Keratinocyte (primary cell): ENCODE results near the gene VRK1. TPM values are rescaled to one million over a fixed set of nuclear protein-coding genes. Genes with fewer than 3 reads are reported as not detected.
A peak's percentile ranks its signal among the peaks of the same experiment; 100 is the strongest.

Experiments used
- DNase-seq: peaks from one replicate; pipeline ENCODE4 v3.0.0-alpha.2; 2011; ENCODE audit warnings: low read depth, missing footprints, low spot score
- FAIRE-seq: peaks from 2 replicates; lab custom pipeline; 2011; peaks lifted over from hg19 to GRCh38; lab: Jason Lieb, UNC
- H2AFZ ChIP-seq: 2 replicates; pipeline ENCODE4 v1.6.0; 2012; ENCODE audit warnings: low read length, control low read depth, inconsistent platforms; ENCODE audit not compliant: control insufficient read depth
- H3K27ac ChIP-seq: 2 replicates; pipeline ENCODE4 v1.5.1; 2011; ENCODE audit warnings: low read length; ENCODE audit not compliant: control insufficient read depth, insufficient read depth
- H3K27me3 ChIP-seq: 3 replicates; pipeline ENCODE4 v1.6.0; 2011; ENCODE audit warnings: low read length; ENCODE audit not compliant: control insufficient read depth, insufficient read depth; ENCODE audit errors: extremely low read depth
- H3K36me3 ChIP-seq, 2 experiments: 2 replicates in 1 of 2; 3 replicates in 1 of 2; pipeline ENCODE4 v1.5.1; 2011; ENCODE audit warnings: low read length in 2 of 2, mild to moderate bottlenecking in 1 of 2; ENCODE audit not compliant: control insufficient read depth in 2 of 2, insufficient read depth in 2 of 2; ENCODE audit errors: extremely low read depth in 1 of 2
- H3K4me1 ChIP-seq: 3 replicates; pipeline ENCODE4 v1.5.1; 2011; ENCODE audit warnings: low read length; ENCODE audit not compliant: control insufficient read depth, insufficient read depth; ENCODE audit errors: extremely low read depth
- H3K4me2 ChIP-seq: 3 replicates; pipeline ENCODE4 v1.6.0; 2011; ENCODE audit warnings: low read depth, low read length; ENCODE audit not compliant: control insufficient read depth, insufficient read depth; ENCODE audit errors: extremely low read depth
- H3K4me3 ChIP-seq, 3 experiments: fragments of 200-600 bp in 1 of 3; sonication (generic) in 1 of 3; 2 replicates in 2 of 3; 3 replicates in 1 of 3; pipeline ENCODE4 v1.5.1; 2011 to 2016; ENCODE audit warnings: low read length in 3 of 3, mild to moderate bottlenecking in 3 of 3, control low read depth in 2 of 3, inconsistent platforms in 1 of 3, low read depth in 1 of 3, mixed read lengths in 1 of 3, mixed run types in 1 of 3, moderate library complexity in 1 of 3; ENCODE audit not compliant: control insufficient read depth in 2 of 3, insufficient read depth in 2 of 3; ENCODE audit errors: extremely low read depth in 1 of 3
- H3K79me2 ChIP-seq: 2 replicates; pipeline ENCODE4 v1.6.0; 2012; ENCODE audit warnings: low read length; ENCODE audit not compliant: control insufficient read depth, insufficient read depth
- H3K9ac ChIP-seq: 3 replicates; pipeline ENCODE4 v1.6.0; 2011; ENCODE audit warnings: low read length; ENCODE audit not compliant: control insufficient read depth, insufficient read depth; ENCODE audit errors: extremely low read depth
- H3K9me1 ChIP-seq: 3 replicates; pipeline ENCODE4 v1.6.0; 2011; ENCODE audit warnings: low read length; ENCODE audit not compliant: control insufficient read depth, insufficient read depth; ENCODE audit errors: extremely low read depth
- H3K9me3 ChIP-seq: 2 replicates; pipeline ENCODE4 v1.5.1; 2012; ENCODE audit warnings: low read depth, low read length; ENCODE audit not compliant: control insufficient read depth
- H4K20me1 ChIP-seq: 3 replicates; pipeline ENCODE4 v1.6.0; 2011; ENCODE audit warnings: low read length; ENCODE audit not compliant: control insufficient read depth, insufficient read depth; ENCODE audit errors: extremely low read depth
- EZH2 ChIP-seq: IDR thresholded peaks from one replicate; pipeline ENCODE4 v1.6.1; 2012; ENCODE audit warnings: inconsistent platforms, mild to moderate bottlenecking, low read length, moderate library complexity
- dilution Hi-C: fragments of 300-500 bp; cut with MboI; formaldehyde crosslinking; loops from one replicate; pipeline ENCODE4 v1.7.0; 2020; ENCODE audit warnings: low sequenced_read_pairs; ENCODE audit not compliant: extremely low pct_ligation_motif_present
- polyA plus RNA-seq, 5 experiments: library from polyadenylated mRNA; depleted of rRNA in 3 of 5; stranded (reverse) in 3 of 5; stranded (forward) in 1 of 5; unstranded in 1 of 5; fragments of >200 nt; gene quantifications; 1 replicate in 1 of 5; 2 replicates in 3 of 5; 3 replicates in 1 of 5; pipeline versions ENCODE4 v1.2.1 to v1.2.3, GENCODE V29; 2011 to 2012; ENCODE audit warnings: missing spikeins in 2 of 5, low read depth in 1 of 5, low replicate concordance in 1 of 5
- TF ChIP-seq, protein P1 (sequence below), 3 experiments: IDR thresholded peaks in 1 of 3; conservative IDR thresholded peaks in 1 of 3; optimal IDR thresholded peaks in 1 of 3; 2 replicates in 2 of 3; 3 replicates in 1 of 3; pipeline versions ENCODE3 to v1.5.1; 2011; ENCODE audit warnings: low read length in 3 of 3, mild to moderate bottlenecking in 3 of 3, moderate library complexity in 2 of 3, control low read depth in 1 of 3, inconsistent platforms in 1 of 3; ENCODE audit not compliant: insufficient read depth in 2 of 3; ENCODE audit errors: extremely low read depth in 1 of 3

VRK1 gene
- polyA plus RNA-seq, 1 donor (not counting 4 experiments of a cell fraction or from before 2014, with no cell fraction given): 27.1 TPM

DNA sequence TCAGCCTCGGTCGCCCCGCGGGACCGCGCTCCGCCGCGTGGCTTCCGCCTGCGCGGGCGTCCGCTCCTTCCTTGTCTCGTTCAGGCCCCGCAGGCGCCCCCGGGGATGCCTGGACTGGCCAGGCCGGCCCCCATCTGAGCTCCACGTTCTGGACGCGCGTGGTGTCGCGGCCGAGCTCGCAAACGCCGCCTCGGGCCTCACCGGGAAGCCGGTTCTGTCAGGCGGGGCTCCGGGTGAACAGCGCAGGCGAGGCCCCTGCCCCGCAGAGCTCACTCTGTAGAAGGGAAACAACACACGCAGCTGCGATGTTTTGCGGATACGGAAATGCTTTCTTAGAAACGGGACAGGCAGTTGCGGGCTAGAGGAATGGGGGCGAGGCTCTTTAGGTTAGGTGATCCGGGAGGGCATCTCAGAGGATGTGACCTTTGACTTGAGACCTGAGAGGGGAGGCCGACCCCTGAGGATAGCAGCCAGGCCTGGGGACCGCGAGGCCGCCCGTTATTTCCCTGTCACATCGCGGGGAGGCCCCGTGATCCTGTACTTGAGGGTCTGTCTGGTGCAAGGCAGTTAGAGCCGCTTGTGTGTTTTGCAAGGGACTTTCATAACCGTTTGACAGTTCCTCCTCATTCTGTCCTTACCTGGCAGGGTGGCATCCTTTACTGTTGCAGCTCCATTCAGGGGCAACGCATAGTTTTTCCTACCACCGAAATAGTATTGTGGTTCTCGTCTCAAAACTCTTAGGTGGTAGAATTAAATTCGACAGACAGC is 584 bp downstream of the VRK1 start:
- Histone ChIP-seq H3K36me3 (no peaks in the 10 kb centered on the region), H3K9me3 (no peaks in the 10 kb centered on the region), H3K27ac (peak overlapping the region; percentile 77), H3K4me2 (peak overlapping the region; percentile 94), H3K4me3 (peak overlapping the region; percentile 84 to 92 (median 87)), H2AFZ (peak overlapping the region; percentile 71), H3K27me3 (no peaks in the 10 kb centered on the region), H4K20me1 (no peaks in the 10 kb centered on the region), H3K4me1 (peaks cover 8% of the 10 kb centered on the region), H3K9me1 (no peaks in the 10 kb centered on the region), H3K79me2 (peaks cover 53% of the 10 kb centered on the region), H3K9ac (peak overlapping the region; percentile 92)
- DNase-seq (no peak), FAIRE-seq (no peak)
- dilution Hi-C loops: no loop called here
- no peak for TF ChIP-seq EZH2
- TF ChIP-seq, protein P1, sequence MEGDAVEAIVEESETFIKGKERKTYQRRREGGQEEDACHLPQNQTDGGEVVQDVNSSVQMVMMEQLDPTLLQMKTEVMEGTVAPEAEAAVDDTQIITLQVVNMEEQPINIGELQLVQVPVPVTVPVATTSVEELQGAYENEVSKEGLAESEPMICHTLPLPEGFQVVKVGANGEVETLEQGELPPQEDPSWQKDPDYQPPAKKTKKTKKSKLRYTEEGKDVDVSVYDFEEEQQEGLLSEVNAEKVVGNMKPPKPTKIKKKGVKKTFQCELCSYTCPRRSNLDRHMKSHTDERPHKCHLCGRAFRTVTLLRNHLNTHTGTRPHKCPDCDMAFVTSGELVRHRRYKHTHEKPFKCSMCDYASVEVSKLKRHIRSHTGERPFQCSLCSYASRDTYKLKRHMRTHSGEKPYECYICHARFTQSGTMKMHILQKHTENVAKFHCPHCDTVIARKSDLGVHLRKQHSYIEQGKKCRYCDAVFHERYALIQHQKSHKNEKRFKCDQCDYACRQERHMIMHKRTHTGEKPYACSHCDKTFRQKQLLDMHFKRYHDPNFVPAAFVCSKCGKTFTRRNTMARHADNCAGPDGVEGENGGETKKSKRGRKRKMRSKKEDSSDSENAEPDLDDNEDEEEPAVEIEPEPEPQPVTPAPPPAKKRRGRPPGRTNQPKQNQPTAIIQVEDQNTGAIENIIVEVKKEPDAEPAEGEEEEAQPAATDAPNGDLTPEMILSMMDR (optimal IDR thresholded peaks at IDR 0.05 in 1 of 3, IDR thresholded peaks at IDR 0.05 in 1 of 3, conservative IDR thresholded peaks at IDR 0.05 in 1 of 3; ENCODE audit: extremely low read depth in 1 of 3, insufficient read depth in 2 of 3, low read length in 3 of 3): no peak

DNA sequence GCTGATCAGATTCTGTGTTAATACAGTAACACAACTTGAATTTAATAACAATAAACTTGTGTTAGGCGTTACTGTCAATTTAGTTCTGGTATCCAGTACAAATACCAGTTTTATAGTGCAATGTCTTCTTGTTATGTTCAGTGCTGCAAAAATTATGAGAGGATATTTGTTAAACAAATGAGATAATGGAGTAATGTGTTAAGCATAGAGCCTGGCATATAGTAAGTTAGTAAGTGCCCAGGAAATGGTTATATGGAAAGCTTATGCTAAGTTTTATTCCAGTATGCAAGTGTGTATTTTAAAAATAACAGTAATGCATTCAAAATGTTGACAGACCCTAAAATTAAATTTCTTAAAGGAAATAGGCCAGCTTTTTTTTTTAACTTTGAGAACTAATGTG is 1.8 kb downstream of the VRK1 start:
- Histone ChIP-seq H3K9me1 (no peaks in the 10 kb centered on the region), H3K4me2 (peak overlapping the region; percentile 94), H3K36me3 (no peaks in the 10 kb centered on the region), H3K9me3 (no peaks in the 10 kb centered on the region), H3K79me2 (peaks cover 65% of the 10 kb centered on the region), H3K27ac (no peak overlapping the region), H3K27me3 (no peaks in the 10 kb centered on the region), H2AFZ (no peak overlapping the region), H3K4me3 (peak overlapping the region in 1 of 3 experiments; percentile 92), H3K4me1 (peaks cover 8% of the 10 kb centered on the region), H4K20me1 (no peaks in the 10 kb centered on the region), H3K9ac (no peak overlapping the region)
- no peak for FAIRE-seq
- TF ChIP-seq, protein P1 (optimal IDR thresholded peaks at IDR 0.05 in 1 of 3, IDR thresholded peaks at IDR 0.05 in 1 of 3, conservative IDR thresholded peaks at IDR 0.05 in 1 of 3; ENCODE audit: extremely low read depth in 1 of 3, insufficient read depth in 2 of 3, low read length in 3 of 3): no peak
- no peak for TF ChIP-seq EZH2
- no peak for DNase-seq
- dilution Hi-C loops: no loop called here
